Endothelial cell of umbilical vein (primary cell): ENCODE measurements around the gene DENND4A.

Source experiments
- CTCF ChIP-seq, 2 donors: IDR thresholded peaks; 1 replicate in 1 of 2; 2 replicates in 1 of 2; pipeline ENCODE4 v1.5.1; 2011; ENCODE audit warnings: low read length in 2 of 2, mild to moderate bottlenecking in 2 of 2, moderate library complexity in 2 of 2, control low read depth in 1 of 2, inconsistent platforms in 1 of 2, low read depth in 1 of 2; ENCODE audit not compliant: insufficient read depth in 1 of 2; ENCODE audit errors: extremely low read depth in 1 of 2
- MYC ChIP-seq: IDR thresholded peaks from one replicate; pipeline ENCODE4 v1.6.1; 2011; ENCODE audit warnings: mild to moderate bottlenecking, low read depth, low read length
- POLR2A ChIP-seq: IDR thresholded peaks from 2 replicates; pipeline ENCODE4 v1.6.1; 2012; ENCODE audit warnings: low read depth, mild to moderate bottlenecking, control low read depth, low read length
- POLR2AphosphoS5 ChIP-seq: IDR thresholded peaks from 2 replicates; pipeline ENCODE4 v1.6.1; 2012; ENCODE audit warnings: low read depth, mild to moderate bottlenecking, control low read depth, low read length, moderate library complexity; ENCODE audit not compliant: insufficient read depth

- no peak for TF ChIP-seq CTCF (IDR thresholded peaks at IDR 0.05; ENCODE audit: extremely low read depth in 1 of 2, insufficient read depth in 1 of 2, low read depth in 1 of 2, low read length in 2 of 2)
- TF ChIP-seq POLR2AphosphoS5: no peak
- no peak for TF ChIP-seq POLR2A
- no peak for TF ChIP-seq MYC
These were observed 157.7 kb downstream of the DENND4A start for GRCh38 chr15:65634356-65634755.
